H9 (cell line): ENCODE measurements around the gene PXYLP1. TPM values are rescaled to one million over a fixed set of nuclear protein-coding genes. Genes with fewer than 3 reads are reported as not detected.

Experiments used
- DNase-seq: peaks from one replicate; pipeline ENCODE4 v3.0.0-alpha.2; 2017
- H2AFZ ChIP-seq: one replicate; pipeline ENCODE4 v1.6.1; 2013; ENCODE audit warnings: mild to moderate bottlenecking, low read length, control low read depth, moderate library complexity
- H2AK5ac ChIP-seq: 2 replicates; pipeline ENCODE4 v1.6.1; 2013; ENCODE audit warnings: low read length, control low read depth, mixed read lengths; ENCODE audit not compliant: insufficient read length
- H2BK120ac ChIP-seq: one replicate; pipeline ENCODE4 v1.6.1; 2013; ENCODE audit warnings: low read depth, mild to moderate bottlenecking, low read length, control low read depth, inconsistent platforms; ENCODE audit not compliant: poor library complexity, severe bottlenecking
- H2BK12ac ChIP-seq: 2 replicates; pipeline ENCODE4 v1.6.1; 2013; ENCODE audit warnings: low read length, control low read depth, mixed read lengths, low read depth; ENCODE audit not compliant: insufficient read length
- H2BK15ac ChIP-seq: 2 replicates; pipeline ENCODE4 v1.6.1; 2013; ENCODE audit warnings: low read depth, low read length, control low read depth
- H2BK20ac ChIP-seq: one replicate; pipeline ENCODE4 v1.6.1; 2013; ENCODE audit warnings: low read depth, mild to moderate bottlenecking, low read length, control low read depth, inconsistent platforms; ENCODE audit not compliant: poor library complexity, severe bottlenecking
- H2BK5ac ChIP-seq: 2 replicates; pipeline ENCODE4 v1.6.1; 2013; ENCODE audit warnings: low read length, control low read depth, mixed read lengths; ENCODE audit not compliant: insufficient read length
- H3K14ac ChIP-seq: 2 replicates; pipeline ENCODE4 v1.6.1; 2013; ENCODE audit warnings: low read length, control low read depth; ENCODE audit not compliant: insufficient read depth
- H3K18ac ChIP-seq: 2 replicates; pipeline ENCODE4 v1.6.1; 2013; ENCODE audit warnings: low read depth, mild to moderate bottlenecking, mixed read lengths, low read length, control low read depth; ENCODE audit not compliant: insufficient read length
- H3K23ac ChIP-seq: 2 replicates; pipeline ENCODE4 v1.6.1; 2013; ENCODE audit warnings: low read length, control low read depth, mixed read lengths, low read depth; ENCODE audit not compliant: insufficient read length
- H3K23me2 ChIP-seq: 2 replicates; pipeline ENCODE4 v1.6.1; 2013; ENCODE audit warnings: low read depth, mild to moderate bottlenecking, mixed read lengths, low read length, control low read depth; ENCODE audit not compliant: insufficient read length, poor library complexity, severe bottlenecking
- H3K27ac ChIP-seq: 2 replicates; pipeline ENCODE4 v1.5.1; 2013; ENCODE audit warnings: low read length, control low read depth, mixed read lengths, low read depth; ENCODE audit not compliant: insufficient read length
- H3K27me3 ChIP-seq: 2 replicates; pipeline ENCODE4 v1.6.1; 2013; ENCODE audit warnings: low read length, control low read depth, inconsistent platforms; ENCODE audit not compliant: insufficient read depth
- H3K4ac ChIP-seq: 2 replicates; pipeline ENCODE4 v1.6.1; 2013; ENCODE audit warnings: low read depth, mild to moderate bottlenecking, control low read depth, inconsistent platforms, low read length, moderate library complexity
- H3K4me1 ChIP-seq: 2 replicates; pipeline ENCODE4 v1.6.1; 2013; ENCODE audit warnings: low read length, control low read depth, inconsistent platforms; ENCODE audit not compliant: insufficient read depth
- H3K4me2 ChIP-seq: 2 replicates; pipeline ENCODE4 v1.6.1; 2013; ENCODE audit warnings: low read length, control low read depth, mixed read lengths; ENCODE audit not compliant: insufficient read length, insufficient read depth
- H3K56ac ChIP-seq: 2 replicates; pipeline ENCODE4 v1.6.1; 2013; ENCODE audit warnings: low read depth, mild to moderate bottlenecking, mixed read lengths, low read length, control low read depth; ENCODE audit not compliant: insufficient read length
- H3K79me1 ChIP-seq: 2 replicates; pipeline ENCODE4 v1.6.1; 2013; ENCODE audit warnings: low read depth, mild to moderate bottlenecking, moderate library complexity, low read length, control low read depth, inconsistent platforms; ENCODE audit not compliant: insufficient read depth, poor library complexity, severe bottlenecking
- H3K79me2 ChIP-seq: 2 replicates; pipeline ENCODE4 v1.6.1; 2013; ENCODE audit warnings: low read length, control low read depth, inconsistent platforms; ENCODE audit not compliant: insufficient read depth
- H3K9ac ChIP-seq: 2 replicates; pipeline ENCODE4 v1.6.1; 2013; ENCODE audit warnings: low read length, control low read depth, mixed read lengths; ENCODE audit not compliant: insufficient read length; ENCODE audit errors: extremely low read depth
- H3K9me3 ChIP-seq: one replicate; pipeline ENCODE4 v1.6.1; 2013; ENCODE audit warnings: low read depth, low read length, inconsistent platforms; ENCODE audit not compliant: control insufficient read depth
- H3T11ph ChIP-seq: one replicate; pipeline ENCODE4 v1.6.1; 2013; ENCODE audit warnings: mild to moderate bottlenecking, low read length, control low read depth, inconsistent platforms
- H4K20me1 ChIP-seq: one replicate; pipeline ENCODE4 v1.6.1; 2013; ENCODE audit not compliant: control insufficient read depth, insufficient read length, insufficient read depth
- H4K5ac ChIP-seq: 2 replicates; pipeline ENCODE4 v1.6.1; 2013; ENCODE audit warnings: low read depth, mild to moderate bottlenecking, mixed read lengths, low read length, control low read depth; ENCODE audit not compliant: insufficient read length
- H4K8ac ChIP-seq: replicated peaks from 2 replicates; pipeline ENCODE4 v1.6.1; 2013; ENCODE audit warnings: low read length, control low read depth, mixed read lengths, low read depth; ENCODE audit not compliant: insufficient read length
- H4K91ac ChIP-seq: 2 replicates; pipeline ENCODE4 v1.6.1; 2013; ENCODE audit warnings: low read depth, mild to moderate bottlenecking, moderate library complexity, mixed read lengths, low read length, control low read depth; ENCODE audit not compliant: insufficient read length
- H3K27ac Mint-ChIP-seq, 3 experiments: 2 replicates in 2 of 3; 3 replicates in 1 of 3; pipeline ENCODE4 v1.8.0; 2020 to 2021; ENCODE audit warnings: mixed read lengths in 3 of 3, mild to moderate bottlenecking in 1 of 3, moderate library complexity in 1 of 3
- H3K27me3 Mint-ChIP-seq: 2 replicates; pipeline ENCODE4 v1.8.0; 2021; ENCODE audit warnings: low read depth, mild to moderate bottlenecking, moderate library complexity, mixed read lengths
- H3K36me3 Mint-ChIP-seq, 3 experiments: 2 replicates in 2 of 3; 3 replicates in 1 of 3; pipeline ENCODE4 v1.8.0; 2020 to 2021; ENCODE audit warnings: low read depth in 3 of 3, mixed read lengths in 3 of 3; ENCODE audit not compliant: insufficient read depth in 1 of 3
- H3K4me1 Mint-ChIP-seq, 2 experiments: 2 replicates each; pipeline ENCODE4 v1.8.0; 2020; ENCODE audit warnings: mixed read lengths in 2 of 2
- H3K4me3 Mint-ChIP-seq, 2 experiments: 2 replicates in 1 of 2; 3 replicates in 1 of 2; pipeline ENCODE4 v1.8.0; 2020 to 2021; ENCODE audit warnings: mild to moderate bottlenecking in 2 of 2, mixed read lengths in 2 of 2, moderate library complexity in 1 of 2
- H3K9me3 Mint-ChIP-seq, 2 experiments: 2 replicates in 1 of 2; 3 replicates in 1 of 2; pipeline ENCODE4 v1.8.0; 2020; ENCODE audit warnings: mild to moderate bottlenecking in 2 of 2, mixed read lengths in 2 of 2, moderate library complexity in 1 of 2
- CTCF ChIP-seq: fragments of 200-600 bp; sonication (generic); conservative IDR thresholded peaks from 3 replicates; pipeline ENCODE4 v1.8.0; 2021; ENCODE audit warnings: antibody characterized with exemption, mild to moderate bottlenecking
- WGBS: extraction: QIAGEN DNeasy Blood & Tissue Kit; methylation state at CpG from one replicate; pipeline ENCODE4 v1.1.7; 2013; ENCODE audit warnings: missing lambda C conversion rate, low lambda C conversion rate, mixed read lengths; ENCODE audit not compliant: insufficient read length; ENCODE audit errors: extremely low coverage; 5-methylcytosine and 5-hydroxymethylcytosine counted together
- total RNA-seq: library from RNA; stranded (reverse); gene quantifications from 2 replicates; pipeline ENCODE4 v1.2.1, GENCODE V29; 2021

PXYLP1 gene
- total RNA-seq, 1 experiment from 2014 or later, result 17.9 TPM

- H2BK120ac ChIP-seq, result no peak overlapping the region
- no peaks in the 10 kb centered on the region for H3K27me3 Mint-ChIP-seq
- no peaks in the 10 kb centered on the region for H3K23me2 ChIP-seq
- H3K4me3 Mint-ChIP-seq, result no peak overlapping the region
- no peak for TF ChIP-seq CTCF
- peak overlapping the region in 1 of 3 experiments; percentile 70; a peak in 1 of 7 replicates for H3K27ac Mint-ChIP-seq
- H4K5ac ChIP-seq, result no peak overlapping the region
- no peak overlapping the region for H2AFZ ChIP-seq
- H3K9me3 Mint-ChIP-seq, result no peaks in the 10 kb centered on the region
- no peaks in the 10 kb centered on the region; the same call in 1 of the 2 replicates for H3K4me1 ChIP-seq
- H2BK20ac ChIP-seq, result no peak overlapping the region
- no peaks in the 10 kb centered on the region for H3K27me3 ChIP-seq
- H3K9me3 ChIP-seq, result no peaks in the 10 kb centered on the region
- H3K4ac ChIP-seq, result no peak overlapping the region
- no peak overlapping the region for H3K23ac ChIP-seq
- no peak overlapping the region for H3K9ac ChIP-seq
- peaks cover 4 to 11% (median 10%) of the 10 kb centered on the region in 3 experiments; a peak in 6 of 7 replicates for H3K36me3 Mint-ChIP-seq
- H3K18ac ChIP-seq, result no peak overlapping the region
- H3K4me2 ChIP-seq, result no peak overlapping the region
- H3K79me1 ChIP-seq, result no peaks in the 10 kb centered on the region
- no peak overlapping the region for H3K14ac ChIP-seq
- H3K56ac ChIP-seq, result no peak overlapping the region
- no peak overlapping the region for H3K27ac ChIP-seq
- peaks cover 16% of the 10 kb centered on the region in 2 experiments for H3K4me1 Mint-ChIP-seq
- H2BK5ac ChIP-seq, result no peak overlapping the region
- no peak overlapping the region for H2AK5ac ChIP-seq
- no peak overlapping the region for H4K91ac ChIP-seq
- no peak overlapping the region for H3T11ph ChIP-seq
- no peak overlapping the region for H2BK12ac ChIP-seq
- H4K8ac ChIP-seq, result no peak overlapping the region
- H4K20me1 ChIP-seq, result no peaks in the 10 kb centered on the region
- no peak for DNase-seq
- H2BK15ac ChIP-seq, result no peak overlapping the region
- WGBS, result no CpG with 5 or more reads among the region's 8 CpGs
- H3K79me2 ChIP-seq, result no peaks in the 10 kb centered on the region
Observed at GRCh38 chr3:141257961-141258360, 26.3 kb downstream of the PXYLP1 start.
